Measurements from ENCODE around the gene HPCAL1.

- TF ChIP-seq CTCF (IDR thresholded peaks at IDR 0.05) (no peak), EZH2phosphoT487 (IDR thresholded peaks at IDR 0.05) (no peak), EZH2 (IDR thresholded peaks at IDR 0.05) (no peak)
These were observed 5.0 kb downstream of the HPCAL1 start for GRCh38 chr2:10307561-10308156.

Measured in neural progenitor cell (in vitro differentiated cells).